ENCODE results near the gene ASIC3. TPM values are rescaled to one million over a fixed set of nuclear protein-coding genes. Genes with fewer than 3 reads are reported as not detected.

ASIC3 gene
- total and polyA plus RNA-seq, 2 of the 8 experiments (the other 6 are each of a cell fraction or from before 2014, with no cell fraction given) = 1.6 to 1.9 TPM

DNA sequence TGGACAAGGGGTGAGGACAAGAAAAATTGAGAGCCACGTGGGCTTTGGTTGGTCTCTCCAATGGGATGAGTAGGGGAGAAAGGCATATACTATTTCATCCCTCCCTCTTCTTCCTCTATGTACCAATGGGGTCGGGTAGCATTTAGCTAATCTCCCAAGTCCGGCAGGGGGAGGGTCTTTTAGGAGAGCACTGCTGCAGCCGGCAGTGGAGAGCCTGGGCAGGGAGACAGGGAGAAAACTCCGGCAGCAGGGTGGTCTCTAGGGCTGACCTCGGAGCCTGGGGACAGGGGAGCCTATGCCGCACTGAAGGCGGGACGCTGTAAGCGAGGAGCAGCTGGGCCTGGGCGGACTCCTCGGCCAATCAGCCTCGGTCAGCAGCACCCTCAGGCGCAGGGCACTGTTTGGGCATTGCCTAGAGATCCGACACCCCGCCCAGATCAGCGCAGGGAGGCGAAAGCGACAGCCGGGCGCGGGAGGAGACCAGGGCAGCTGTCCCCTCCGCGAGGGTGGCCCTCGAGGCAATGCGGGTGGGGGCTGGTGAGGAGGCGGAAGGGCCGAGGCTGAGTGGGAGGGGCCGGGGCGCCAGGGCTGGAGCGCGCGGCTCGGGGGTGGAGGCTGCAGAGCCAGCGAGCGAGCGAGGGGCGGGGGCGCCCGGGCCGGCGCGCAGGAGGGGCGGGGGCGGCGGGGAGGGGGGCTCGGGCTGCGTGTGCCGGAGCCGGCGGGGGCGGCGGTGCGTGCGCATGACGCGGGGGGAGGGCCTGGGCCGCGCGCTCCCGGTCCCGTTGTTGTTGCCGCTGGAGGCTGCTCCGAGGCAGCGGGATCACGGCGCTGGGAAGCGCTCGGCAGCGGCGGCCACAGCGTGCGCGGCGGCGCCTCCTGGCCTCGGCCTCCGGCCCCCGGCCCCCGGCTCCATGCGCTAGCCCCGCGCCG, 37.6 kb downstream of the ASIC3 start, which contains the start of gene AGAP3 (continued):
- TF ChIP-seq RNF2 (IDR thresholded peaks at IDR 0.05; ENCODE audit: borderline replicate concordance, low read depth, low read length, missing control alignments, poor library complexity, severe bottlenecking) (no peak), TAF1 (IDR thresholded peaks at IDR 0.05; ENCODE audit: low read depth, low read length) (peak; percentile 43; the same call in 1 of the 2 replicates), POLR2AphosphoS5 (IDR thresholded peaks at IDR 0.05; ENCODE audit: low read depth, low read length) (peak; percentile 57; the same call in 1 of the 2 replicates), CBX8 (IDR thresholded peaks at IDR 0.05; ENCODE audit: borderline replicate concordance, low read depth, low read length) (no peak), SP2 (IDR thresholded peaks at IDR 0.05; ENCODE audit: low read length) (no peak), RFX5 (IDR thresholded peaks at IDR 0.05; ENCODE audit: borderline replicate concordance, low read depth, low read length) (no peak), BACH1 (IDR thresholded peaks at IDR 0.05; ENCODE audit: low read length) (no peak), SAP30 (IDR thresholded peaks at IDR 0.05; ENCODE audit: insufficient read depth, insufficient replicate concordance, low read length) (peak; percentile 60), GTF2F1 (IDR thresholded peaks at IDR 0.05; ENCODE audit: borderline replicate concordance, low read depth, low read length) (no peak), SP4 (IDR thresholded peaks at IDR 0.05; ENCODE audit: low read length) (no peak), KDM4A (IDR thresholded peaks at IDR 0.05; ENCODE audit: low read depth, low read length, severe bottlenecking) (peak; percentile 59), ASH2L (IDR thresholded peaks at IDR 0.05; ENCODE audit: low read length) (no peak), EZH2 (IDR thresholded peaks at IDR 0.05; ENCODE audit: low read depth, low read length, severe bottlenecking) (no peak), MAFK (IDR thresholded peaks at IDR 0.05; ENCODE audit: low read depth, low read length) (no peak), FOSL1 (IDR thresholded peaks at IDR 0.05; ENCODE audit: insufficient read depth, low read depth, low read length) (no peak), SIX5 (IDR thresholded peaks at IDR 0.05; ENCODE audit: low read depth, low read length) (no peak), BRCA1 (IDR thresholded peaks at IDR 0.05; ENCODE audit: low read depth, low read length) (no peak), PHF8 (conservative IDR thresholded peaks at IDR 0.05; ENCODE audit: low read depth, low read length) (no peak)
- TF ChIP-seq, protein P1, sequence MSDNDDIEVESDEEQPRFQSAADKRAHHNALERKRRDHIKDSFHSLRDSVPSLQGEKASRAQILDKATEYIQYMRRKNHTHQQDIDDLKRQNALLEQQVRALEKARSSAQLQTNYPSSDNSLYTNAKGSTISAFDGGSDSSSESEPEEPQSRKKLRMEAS (IDR thresholded peaks at IDR 0.05) = peak; percentile 33; the same call in 1 of the 2 replicates
